GDM1 (cell line): ENCODE results near the gene MAG.
A peak's percentile ranks its signal among the peaks of the same experiment; 100 is the strongest.

ENCODE experiments used
- DNase-seq: peaks from one replicate; lab custom pipeline; 2025; lab: John Stamatoyannopoulos, UW

Gene MAG

DNA sequence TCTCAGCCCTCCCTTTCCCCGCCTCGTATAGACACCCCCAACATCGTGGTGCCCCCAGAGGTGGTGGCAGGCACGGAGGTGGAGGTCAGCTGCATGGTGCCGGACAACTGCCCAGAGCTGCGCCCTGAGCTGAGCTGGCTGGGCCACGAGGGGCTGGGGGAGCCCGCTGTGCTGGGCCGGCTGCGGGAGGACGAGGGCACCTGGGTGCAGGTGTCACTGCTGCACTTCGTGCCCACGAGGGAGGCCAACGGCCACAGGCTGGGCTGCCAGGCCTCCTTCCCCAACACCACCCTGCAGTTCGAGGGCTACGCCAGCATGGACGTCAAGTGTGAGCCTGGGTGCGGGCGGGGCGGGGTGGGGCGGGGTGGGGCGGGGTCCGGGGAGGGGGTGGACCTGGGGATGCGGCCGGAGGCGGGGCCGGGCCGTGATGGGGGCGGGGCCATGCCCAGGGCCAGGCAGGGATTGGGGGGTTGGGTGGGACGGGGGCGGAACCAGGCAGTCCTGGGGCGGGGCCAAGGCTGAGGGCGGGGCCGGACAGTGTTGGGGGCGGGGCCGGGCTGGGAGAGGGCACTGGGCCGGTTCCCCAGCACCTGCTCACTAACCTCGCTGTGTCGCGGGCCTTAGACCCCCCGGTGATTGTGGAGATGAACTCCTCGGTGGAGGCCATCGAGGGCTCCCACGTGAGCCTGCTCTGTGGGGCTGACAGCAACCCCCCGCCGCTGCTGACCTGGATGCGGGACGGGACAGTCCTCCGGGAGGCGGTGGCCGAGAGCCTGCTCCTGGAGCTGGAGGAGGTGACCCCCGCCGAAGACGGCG is 7.8 kb downstream of the MAG start:
- no peak for DNase-seq

DNA sequence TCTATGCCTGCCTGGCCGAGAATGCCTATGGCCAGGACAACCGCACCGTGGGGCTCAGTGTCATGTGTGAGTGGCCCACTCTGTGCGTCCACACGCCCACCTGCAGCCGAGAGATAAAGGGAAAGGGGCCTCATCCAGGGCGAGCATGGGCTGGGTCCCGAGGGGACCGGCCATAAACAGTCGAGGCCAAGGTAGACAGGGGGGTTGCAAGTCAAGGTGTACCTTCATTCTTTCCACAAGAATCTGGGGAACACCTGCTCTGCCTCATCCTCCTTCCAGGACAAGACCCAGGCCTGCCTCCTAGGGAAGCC is 8.3 kb downstream of the MAG start:
- no peak for DNase-seq

DNA sequence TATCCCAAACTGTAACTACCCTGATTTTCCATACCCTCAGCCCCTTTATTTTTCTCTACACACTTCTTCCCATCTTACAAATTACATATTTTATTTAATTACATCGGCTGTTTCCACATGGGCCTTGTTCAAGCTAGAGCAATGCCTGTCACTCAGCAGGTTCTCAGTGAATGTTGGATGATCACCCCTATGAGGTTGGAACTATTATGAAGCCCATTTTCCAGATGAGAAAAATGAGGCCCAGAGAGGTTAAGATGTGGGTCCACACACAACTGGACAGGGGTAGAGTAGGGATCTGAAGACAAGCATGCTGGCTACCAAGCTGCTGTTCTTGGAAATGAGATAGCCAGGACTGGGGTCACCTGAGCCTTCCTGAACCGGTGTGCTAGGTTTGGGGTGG is 10.0 kb downstream of the MAG start:
- DNase-seq = no peak

DNA sequence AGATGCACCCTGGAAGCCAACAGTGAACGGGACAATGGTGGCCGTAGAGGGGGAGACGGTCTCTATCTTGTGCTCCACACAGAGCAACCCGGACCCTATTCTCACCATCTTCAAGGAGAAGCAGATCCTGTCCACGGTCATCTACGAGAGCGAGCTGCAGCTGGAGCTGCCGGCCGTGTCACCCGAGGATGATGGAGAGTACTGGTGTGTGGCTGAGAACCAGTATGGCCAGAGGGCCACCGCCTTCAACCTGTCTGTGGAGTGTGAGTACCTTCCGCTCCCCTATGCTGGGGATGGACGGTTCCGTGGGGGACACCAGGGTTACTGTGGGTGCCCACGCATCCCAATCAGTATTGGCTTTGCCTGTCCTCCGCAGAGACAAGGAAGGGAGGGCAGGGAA is 10.5 kb downstream of the MAG start:
- no peak for DNase-seq

DNA sequence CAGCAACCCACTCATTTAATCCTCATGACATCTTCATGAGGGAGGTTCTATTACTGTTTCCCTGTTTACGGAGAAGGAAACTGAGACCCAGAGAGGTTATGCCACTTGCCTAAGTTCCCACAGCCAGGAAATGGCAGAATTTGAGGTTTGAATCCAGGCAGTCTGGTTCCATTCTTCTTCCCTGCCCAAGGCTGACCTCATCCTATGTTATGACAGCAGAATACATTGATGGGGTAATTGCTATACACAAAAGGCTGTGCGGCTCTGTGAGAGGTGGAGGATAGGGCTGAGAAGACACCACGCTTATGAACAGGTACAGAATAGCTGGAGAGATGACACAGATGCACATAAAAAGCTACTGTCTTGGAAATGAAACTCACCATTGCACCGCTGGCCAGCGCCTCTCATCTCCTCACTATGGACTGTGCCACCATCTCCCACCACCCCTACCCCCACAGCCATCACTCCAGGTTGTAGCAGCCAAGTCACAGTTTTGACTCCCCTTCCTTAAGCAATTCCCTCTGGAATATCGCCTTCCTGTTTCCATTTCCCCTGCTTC is 11.5 kb downstream of the MAG start:
- no peak for DNase-seq

DNA sequence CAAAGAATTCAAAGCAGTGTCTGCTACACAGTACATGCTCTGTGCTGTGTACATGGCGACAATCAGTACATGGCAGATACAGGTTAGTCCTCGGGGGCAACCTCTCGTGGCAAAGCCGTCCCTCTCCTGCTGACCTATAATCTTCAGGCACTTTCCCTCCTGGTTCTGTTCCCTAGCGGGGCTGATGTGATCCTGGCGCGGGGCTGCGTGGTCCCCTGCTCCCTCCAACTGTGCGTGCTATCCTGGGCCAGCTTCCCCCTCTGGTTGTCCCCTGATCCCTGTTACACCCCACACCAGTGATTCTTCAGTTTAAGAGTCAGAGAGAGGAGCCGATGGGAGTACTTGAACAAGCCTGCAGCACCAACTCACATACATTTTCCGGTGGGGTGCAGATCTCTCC is 12.1 kb downstream of the MAG start:
- no peak for DNase-seq

DNA sequence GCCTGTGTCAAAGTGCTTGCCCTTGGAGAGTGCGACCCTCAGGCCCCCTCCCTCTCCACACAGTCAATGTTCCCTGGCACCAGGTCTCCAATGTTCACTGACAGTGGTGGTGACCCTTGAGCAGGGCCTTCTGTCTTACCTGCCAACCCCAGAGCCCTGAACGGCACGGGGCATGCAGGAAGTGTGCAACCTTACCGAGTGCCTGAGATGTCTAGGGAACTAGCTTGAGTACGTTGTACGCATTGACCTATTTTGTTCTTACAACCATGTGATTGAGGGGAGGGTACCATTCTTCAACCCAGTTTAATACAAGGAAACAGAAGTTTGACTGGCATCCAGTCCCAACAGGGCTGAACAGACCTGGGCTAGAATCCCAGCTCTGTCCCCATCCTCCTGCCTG is 13.2 kb downstream of the MAG start:
- no peak for DNase-seq

DNA sequence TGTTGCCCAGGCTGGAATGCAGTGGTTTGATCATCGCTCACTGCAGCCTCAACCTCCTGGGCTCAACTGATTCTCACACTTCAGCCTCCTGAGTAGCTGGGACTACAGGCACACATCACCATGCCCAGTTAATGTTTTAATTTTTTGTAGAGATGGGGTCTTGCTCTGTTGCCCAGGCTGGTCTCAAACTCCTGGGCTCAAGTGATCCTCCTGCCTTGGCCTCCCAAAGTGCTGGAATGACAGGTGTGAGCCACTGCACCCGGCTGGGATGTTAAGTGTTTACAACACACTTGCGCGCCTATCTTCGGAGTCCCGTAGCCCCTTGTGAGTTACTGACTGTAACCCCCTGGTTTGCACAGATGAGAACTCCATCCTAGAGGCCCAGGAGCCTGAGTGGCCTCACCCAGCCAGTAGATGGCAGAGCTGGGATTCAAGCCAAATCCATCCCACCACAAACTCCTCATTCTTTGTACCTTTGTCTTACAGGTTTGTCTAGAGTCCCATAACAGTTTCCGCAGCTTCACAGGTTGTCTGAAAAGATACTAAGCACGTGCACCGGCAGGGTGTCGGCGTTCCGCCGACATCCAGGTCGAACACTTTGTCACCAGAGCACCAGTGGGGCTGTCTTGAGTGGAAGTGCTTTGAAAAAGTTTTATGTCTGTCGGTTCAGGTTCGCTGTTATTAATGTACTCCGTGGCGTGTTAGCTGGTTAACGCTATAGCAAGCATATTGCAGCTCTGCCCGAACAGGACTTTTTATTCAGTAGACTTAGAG is 14.7 kb downstream of the MAG start:
- peak; percentile 33 for DNase-seq

DNA sequence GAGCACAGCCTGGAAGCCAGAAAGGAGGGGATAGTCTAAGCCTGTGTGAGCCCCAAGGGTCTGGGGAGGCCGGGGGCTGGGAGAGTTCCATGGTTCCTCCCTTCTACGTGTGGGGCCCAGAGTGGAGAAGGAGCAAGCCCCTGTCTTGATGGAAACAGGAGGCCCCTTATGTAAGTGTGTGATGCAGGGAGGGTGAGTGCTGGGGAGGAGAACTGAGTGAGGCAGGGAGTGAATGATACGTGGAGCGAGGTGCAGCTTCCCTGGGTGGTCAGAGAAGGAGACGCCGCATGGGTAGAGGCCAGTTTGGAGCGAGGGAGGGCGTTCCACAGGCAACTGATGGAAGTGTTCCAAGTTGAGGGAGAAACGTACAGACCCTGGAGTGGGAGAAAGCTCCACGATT is 16.0 kb downstream of the MAG start:
- DNase-seq = no peak

DNA sequence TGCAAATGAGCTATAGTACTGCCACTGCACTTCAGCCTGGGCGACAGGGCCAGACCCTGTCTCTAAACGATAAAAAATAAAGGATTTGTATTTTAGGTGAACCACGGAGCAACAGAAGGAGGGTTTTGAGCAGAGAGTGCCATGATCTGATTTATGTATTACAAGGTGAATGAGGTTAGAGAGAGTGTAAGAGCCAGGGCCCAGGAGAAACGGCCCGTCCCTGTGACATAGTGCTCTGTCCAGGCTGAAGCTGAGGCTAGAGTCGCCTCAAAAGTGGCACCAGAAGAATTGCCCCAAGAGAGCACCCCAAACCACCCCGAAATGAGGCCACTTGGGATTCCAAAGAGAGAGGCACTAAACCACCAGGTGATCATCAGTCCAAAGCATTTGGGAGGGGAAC is 16.9 kb downstream of the MAG start:
- no peak for DNase-seq

DNA sequence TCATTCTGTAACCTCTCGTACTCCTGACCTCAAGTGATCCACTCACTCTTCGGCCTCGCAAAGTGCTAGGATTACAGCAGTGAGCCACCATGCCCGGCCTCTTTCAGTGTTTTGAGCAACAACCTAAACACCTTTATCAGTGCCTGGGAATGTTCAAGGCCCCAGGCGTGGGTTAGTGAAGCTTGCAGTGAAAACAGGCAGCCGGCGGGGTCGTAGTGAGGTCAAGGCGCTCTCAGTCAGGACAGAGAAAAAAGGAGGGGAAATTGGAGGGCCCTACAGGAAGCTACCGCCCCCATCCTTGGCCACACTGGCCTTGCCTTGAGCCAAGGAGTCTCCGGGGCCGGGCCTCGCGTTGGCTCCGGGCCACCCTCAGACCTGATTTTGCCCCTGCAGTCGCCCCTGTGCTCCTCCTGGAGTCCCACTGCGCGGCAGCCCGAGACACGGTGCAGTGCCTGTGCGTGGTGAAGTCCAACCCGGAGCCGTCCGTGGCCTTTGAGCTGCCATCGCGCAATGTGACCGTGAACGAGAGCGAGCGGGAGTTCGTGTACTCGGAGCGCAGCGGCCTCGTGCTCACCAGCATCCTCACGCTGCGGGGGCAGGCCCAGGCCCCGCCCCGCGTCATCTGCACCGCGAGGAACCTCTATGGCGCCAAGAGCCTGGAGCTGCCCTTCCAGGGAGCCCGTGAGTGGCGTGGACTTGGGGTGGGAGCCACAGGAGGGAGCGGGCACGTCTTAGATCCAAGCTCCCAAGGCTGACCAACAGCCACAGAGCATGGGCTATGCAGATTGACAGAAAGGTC is 17.7 kb downstream of the MAG start:
- no peak for DNase-seq

DNA sequence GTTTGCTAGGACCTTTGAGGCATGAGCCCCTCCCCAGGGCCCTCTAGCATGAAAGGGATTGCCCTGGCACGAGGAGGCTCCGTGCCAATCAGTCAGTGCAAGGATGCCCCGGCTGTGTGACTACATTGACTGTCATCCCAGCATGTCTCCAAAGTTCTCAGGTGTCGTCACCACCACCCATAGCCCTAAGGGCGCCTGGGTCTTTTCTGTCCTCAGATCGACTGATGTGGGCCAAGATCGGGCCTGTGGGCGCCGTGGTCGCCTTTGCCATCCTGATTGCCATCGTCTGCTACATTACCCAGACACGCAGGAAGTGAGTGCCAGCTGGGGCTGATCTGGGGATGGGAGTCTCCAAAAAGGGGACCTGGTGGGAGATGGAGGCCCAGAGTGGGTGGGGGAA is 18.4 kb downstream of the MAG start:
- no peak for DNase-seq

DNA sequence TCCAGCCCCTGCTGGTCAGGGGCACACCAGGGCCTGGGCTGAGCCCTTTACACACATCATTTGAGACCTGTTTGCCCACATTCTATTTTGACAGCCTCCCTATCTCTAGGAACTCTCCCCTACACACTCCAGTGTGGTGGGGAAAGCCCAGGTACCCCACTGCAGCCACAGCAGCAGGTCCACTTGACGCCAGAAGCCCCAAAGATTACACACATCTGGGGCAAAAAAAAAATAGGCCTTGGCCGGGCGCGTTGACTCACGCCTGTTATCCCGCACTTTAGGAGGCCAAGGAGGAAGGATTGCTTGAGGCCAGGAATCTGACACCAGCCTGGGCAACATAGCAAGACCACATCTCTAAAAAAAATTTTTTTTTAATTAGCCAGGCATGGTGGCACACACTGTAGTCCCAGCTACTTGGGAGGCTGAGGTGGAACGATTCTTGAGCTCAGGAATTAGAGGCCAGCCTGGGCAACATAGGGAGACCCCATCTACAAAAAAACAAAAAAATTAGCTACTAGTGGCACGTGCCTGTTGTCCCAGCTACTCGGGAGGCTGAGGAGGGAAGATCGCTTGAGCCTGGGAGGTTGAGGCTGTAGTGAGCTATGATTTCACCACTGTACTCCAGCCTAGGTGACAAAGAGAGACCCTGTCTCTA is 19.0 kb downstream of the MAG start:
- no peak for DNase-seq

DNA sequence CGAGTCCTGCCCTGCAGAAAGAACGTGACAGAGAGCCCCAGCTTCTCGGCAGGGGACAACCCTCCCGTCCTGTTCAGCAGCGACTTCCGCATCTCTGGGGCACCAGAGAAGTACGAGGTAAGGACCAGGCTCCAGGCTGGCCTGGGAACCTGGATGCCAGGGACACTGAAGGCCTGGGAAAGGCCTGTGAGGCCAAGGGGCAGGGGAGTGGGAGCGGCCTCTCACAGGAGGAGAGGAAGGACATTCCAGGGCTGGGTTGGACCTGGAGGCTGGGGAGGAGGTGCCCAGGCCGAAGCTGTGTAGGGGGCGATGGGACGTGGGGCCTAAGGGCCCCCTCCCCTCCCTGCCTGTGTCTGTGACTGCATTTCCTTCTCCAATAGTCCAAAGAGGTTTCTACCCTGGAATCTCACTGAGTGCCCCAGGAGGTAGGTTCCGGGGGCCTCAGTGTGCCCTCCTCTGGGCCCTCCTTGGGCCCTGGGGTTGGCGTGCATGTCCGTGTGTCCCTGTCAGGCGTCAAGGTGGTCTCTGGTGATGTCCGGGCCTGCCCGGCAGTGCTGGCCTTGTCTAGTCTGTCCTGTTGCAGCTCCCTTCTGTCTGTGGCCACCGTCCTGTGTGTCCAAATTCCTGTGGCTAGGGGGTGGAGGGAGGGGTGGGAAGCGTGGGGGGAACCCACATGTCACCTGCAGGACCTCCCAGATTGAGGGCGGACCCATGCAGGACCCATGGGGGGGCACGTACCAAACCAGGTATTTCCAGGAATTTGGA is 20.1 kb downstream of the MAG start:
- DNase-seq = no peak

DNA sequence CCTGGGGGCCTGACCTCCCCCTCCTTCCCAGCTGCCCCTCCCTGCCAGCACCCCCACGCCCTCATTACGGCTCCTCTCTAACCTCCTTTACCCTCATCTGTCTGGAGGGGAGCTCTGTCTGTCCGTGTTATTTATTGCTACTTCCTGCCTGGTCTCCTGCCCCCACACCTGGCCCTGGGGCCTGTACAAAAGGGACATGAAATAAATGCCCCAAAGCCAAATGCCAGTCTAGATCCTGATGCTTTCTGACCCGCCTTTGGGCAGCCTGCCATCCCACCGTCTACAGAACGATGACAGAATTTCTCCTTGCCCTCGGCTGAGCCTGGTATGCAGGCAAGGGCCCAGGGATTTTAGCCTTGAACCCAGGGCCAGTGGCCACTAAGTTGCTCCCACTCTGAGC is 21.6 kb downstream of the MAG start:
- DNase-seq = no peak

DNA sequence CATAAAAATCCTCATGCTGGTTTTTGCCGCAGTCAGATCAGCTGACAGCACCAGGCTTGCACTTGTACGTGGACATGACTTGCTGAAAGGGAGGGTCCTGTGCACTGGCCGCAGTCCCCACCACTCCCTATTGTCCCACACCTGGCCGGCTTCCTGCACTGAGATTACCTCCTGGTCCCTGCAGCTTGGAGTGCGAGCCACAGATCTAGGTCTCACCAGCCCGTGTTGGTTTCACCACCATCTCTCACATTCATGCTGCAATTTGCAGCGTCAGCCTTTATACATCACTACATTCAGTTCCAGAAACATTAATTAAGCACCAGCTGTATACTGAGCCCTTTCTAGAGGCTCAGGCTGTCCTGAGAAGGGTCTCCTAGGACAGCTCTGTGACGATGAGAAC is 22.1 kb downstream of the MAG start:
- no peak for DNase-seq

DNA sequence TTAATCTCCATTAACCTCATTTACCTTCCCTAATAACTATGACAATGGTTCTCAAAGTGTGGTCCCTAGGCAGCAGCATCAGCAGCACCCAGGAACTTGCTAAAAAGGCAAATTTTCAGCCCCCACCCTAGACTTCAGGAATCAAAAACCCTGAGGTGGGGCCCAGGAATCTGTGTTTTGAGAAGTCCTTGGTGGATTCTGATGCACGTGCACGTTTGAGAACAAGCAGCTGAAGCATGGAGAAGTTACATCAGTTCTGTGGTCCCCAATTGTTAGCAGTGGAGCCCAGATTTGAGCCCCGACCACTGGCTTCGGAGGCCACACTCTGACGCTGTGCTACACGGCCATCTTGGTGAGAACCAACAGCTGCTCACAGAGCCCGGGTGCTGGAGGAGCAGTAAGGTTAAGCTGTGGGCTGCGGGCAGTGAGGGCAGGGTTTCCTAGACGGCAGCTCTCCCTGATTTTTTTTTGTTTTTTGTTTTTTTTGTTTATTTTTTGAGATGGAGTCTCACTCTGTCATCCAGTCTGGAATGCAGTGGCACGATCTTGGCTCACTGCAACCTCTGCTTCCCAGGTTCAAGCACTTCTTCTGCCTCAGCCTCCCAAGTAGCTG is 23.0 kb downstream of the MAG start:
- no peak for DNase-seq

DNA sequence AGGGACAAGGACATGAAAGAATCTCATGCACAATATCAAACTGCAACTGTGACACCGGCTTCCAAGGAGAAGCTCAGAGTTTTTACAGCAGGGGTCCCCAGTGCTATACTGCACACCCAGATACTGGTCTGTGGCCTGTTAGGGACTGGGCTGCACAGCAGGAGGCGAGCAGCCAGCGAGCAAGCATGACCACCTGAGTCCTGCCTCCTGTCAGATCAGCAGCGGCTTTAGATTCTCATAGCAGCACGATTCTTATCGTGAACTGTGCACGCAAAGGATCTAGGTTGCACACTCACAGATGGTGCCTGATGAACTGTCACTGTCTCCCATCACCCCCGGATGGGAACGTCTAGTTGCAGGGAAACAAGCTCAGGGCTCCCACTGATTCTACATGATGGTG is 23.9 kb downstream of the MAG start:
- DNase-seq = no peak

DNA sequence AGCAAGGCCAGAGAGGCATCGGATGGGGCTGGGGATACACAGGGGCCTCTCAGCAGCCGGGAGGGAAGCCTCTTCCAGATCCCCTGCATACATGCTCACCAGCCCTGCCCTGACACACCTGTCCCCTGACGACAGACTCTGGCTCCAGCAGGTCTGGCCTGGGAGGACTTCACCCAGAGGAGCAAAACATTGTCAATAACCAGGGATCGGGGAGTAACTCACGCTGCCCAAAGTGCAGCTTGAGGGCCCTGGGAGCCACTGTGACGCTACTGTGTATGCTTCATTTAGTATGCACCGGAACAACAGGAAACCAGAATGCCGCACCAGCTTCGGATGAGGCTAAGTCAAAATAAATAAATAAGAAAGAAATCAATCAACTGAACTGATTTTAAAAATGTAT is 24.6 kb downstream of the MAG start:
- DNase-seq = no peak

DNA sequence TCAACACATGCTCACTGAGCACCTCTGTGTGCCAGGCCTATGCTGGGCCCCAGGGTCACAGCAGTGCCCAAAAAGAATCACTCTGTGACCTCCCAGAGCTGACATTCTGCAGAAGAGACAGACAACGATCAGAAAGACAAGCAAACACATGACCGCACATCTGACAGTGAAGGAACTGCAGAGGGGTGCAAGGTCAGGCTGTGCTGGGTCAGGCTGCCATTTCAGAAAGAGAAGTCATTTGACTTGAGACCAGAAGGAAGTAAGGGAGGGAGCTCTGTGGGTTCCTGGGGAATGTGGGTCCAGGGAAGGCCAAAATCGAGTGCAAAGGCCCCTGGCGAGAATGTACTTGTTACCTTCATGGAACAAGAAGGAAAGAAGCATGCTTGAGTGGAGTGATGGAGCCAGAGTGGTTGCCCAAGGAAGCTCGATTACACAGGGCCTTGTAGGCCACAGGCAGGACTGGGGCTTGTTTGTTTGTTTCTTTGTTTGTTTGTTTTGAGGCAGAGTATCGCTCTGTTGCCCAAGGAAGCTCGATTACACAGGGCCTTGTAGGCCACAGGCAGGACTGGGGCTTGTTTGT is 25.6 kb downstream of the MAG start:
- no peak for DNase-seq
